H9 (cell line): ENCODE data around the gene NECAP2. TPM values are rescaled to one million over a fixed set of nuclear protein-coding genes. Genes with fewer than 3 reads are reported as not detected.

Source experiments
- DNase-seq: peaks from one replicate; pipeline ENCODE4 v3.0.0-alpha.2; 2017
- H2AFZ ChIP-seq: one replicate; pipeline ENCODE4 v1.6.1; 2013; ENCODE audit warnings: mild to moderate bottlenecking, low read length, control low read depth, moderate library complexity
- H2AK5ac ChIP-seq: 2 replicates; pipeline ENCODE4 v1.6.1; 2013; ENCODE audit warnings: low read length, control low read depth, mixed read lengths; ENCODE audit not compliant: insufficient read length
- H2BK120ac ChIP-seq: one replicate; pipeline ENCODE4 v1.6.1; 2013; ENCODE audit warnings: low read depth, mild to moderate bottlenecking, low read length, control low read depth, inconsistent platforms; ENCODE audit not compliant: poor library complexity, severe bottlenecking
- H2BK12ac ChIP-seq: 2 replicates; pipeline ENCODE4 v1.6.1; 2013; ENCODE audit warnings: low read length, control low read depth, mixed read lengths, low read depth; ENCODE audit not compliant: insufficient read length
- H2BK15ac ChIP-seq: 2 replicates; pipeline ENCODE4 v1.6.1; 2013; ENCODE audit warnings: low read depth, low read length, control low read depth
- H2BK20ac ChIP-seq: one replicate; pipeline ENCODE4 v1.6.1; 2013; ENCODE audit warnings: low read depth, mild to moderate bottlenecking, low read length, control low read depth, inconsistent platforms; ENCODE audit not compliant: poor library complexity, severe bottlenecking
- H2BK5ac ChIP-seq: 2 replicates; pipeline ENCODE4 v1.6.1; 2013; ENCODE audit warnings: low read length, control low read depth, mixed read lengths; ENCODE audit not compliant: insufficient read length
- H3K14ac ChIP-seq: 2 replicates; pipeline ENCODE4 v1.6.1; 2013; ENCODE audit warnings: low read length, control low read depth; ENCODE audit not compliant: insufficient read depth
- H3K18ac ChIP-seq: 2 replicates; pipeline ENCODE4 v1.6.1; 2013; ENCODE audit warnings: low read depth, mild to moderate bottlenecking, mixed read lengths, low read length, control low read depth; ENCODE audit not compliant: insufficient read length
- H3K23ac ChIP-seq: 2 replicates; pipeline ENCODE4 v1.6.1; 2013; ENCODE audit warnings: low read length, control low read depth, mixed read lengths, low read depth; ENCODE audit not compliant: insufficient read length
- H3K23me2 ChIP-seq: 2 replicates; pipeline ENCODE4 v1.6.1; 2013; ENCODE audit warnings: low read depth, mild to moderate bottlenecking, mixed read lengths, low read length, control low read depth; ENCODE audit not compliant: insufficient read length, poor library complexity, severe bottlenecking
- H3K27ac ChIP-seq: 2 replicates; pipeline ENCODE4 v1.5.1; 2013; ENCODE audit warnings: low read length, control low read depth, mixed read lengths, low read depth; ENCODE audit not compliant: insufficient read length
- H3K27me3 ChIP-seq: 2 replicates; pipeline ENCODE4 v1.6.1; 2013; ENCODE audit warnings: low read length, control low read depth, inconsistent platforms; ENCODE audit not compliant: insufficient read depth
- H3K4ac ChIP-seq: 2 replicates; pipeline ENCODE4 v1.6.1; 2013; ENCODE audit warnings: low read depth, mild to moderate bottlenecking, control low read depth, inconsistent platforms, low read length, moderate library complexity
- H3K4me1 ChIP-seq: 2 replicates; pipeline ENCODE4 v1.6.1; 2013; ENCODE audit warnings: low read length, control low read depth, inconsistent platforms; ENCODE audit not compliant: insufficient read depth
- H3K4me2 ChIP-seq: 2 replicates; pipeline ENCODE4 v1.6.1; 2013; ENCODE audit warnings: low read length, control low read depth, mixed read lengths; ENCODE audit not compliant: insufficient read length, insufficient read depth
- H3K56ac ChIP-seq: 2 replicates; pipeline ENCODE4 v1.6.1; 2013; ENCODE audit warnings: low read depth, mild to moderate bottlenecking, mixed read lengths, low read length, control low read depth; ENCODE audit not compliant: insufficient read length
- H3K79me1 ChIP-seq: 2 replicates; pipeline ENCODE4 v1.6.1; 2013; ENCODE audit warnings: low read depth, mild to moderate bottlenecking, moderate library complexity, low read length, control low read depth, inconsistent platforms; ENCODE audit not compliant: insufficient read depth, poor library complexity, severe bottlenecking
- H3K79me2 ChIP-seq: 2 replicates; pipeline ENCODE4 v1.6.1; 2013; ENCODE audit warnings: low read length, control low read depth, inconsistent platforms; ENCODE audit not compliant: insufficient read depth
- H3K9ac ChIP-seq: 2 replicates; pipeline ENCODE4 v1.6.1; 2013; ENCODE audit warnings: low read length, control low read depth, mixed read lengths; ENCODE audit not compliant: insufficient read length; ENCODE audit errors: extremely low read depth
- H3K9me3 ChIP-seq: one replicate; pipeline ENCODE4 v1.6.1; 2013; ENCODE audit warnings: low read depth, low read length, inconsistent platforms; ENCODE audit not compliant: control insufficient read depth
- H3T11ph ChIP-seq: one replicate; pipeline ENCODE4 v1.6.1; 2013; ENCODE audit warnings: mild to moderate bottlenecking, low read length, control low read depth, inconsistent platforms
- H4K20me1 ChIP-seq: one replicate; pipeline ENCODE4 v1.6.1; 2013; ENCODE audit not compliant: control insufficient read depth, insufficient read length, insufficient read depth
- H4K5ac ChIP-seq: 2 replicates; pipeline ENCODE4 v1.6.1; 2013; ENCODE audit warnings: low read depth, mild to moderate bottlenecking, mixed read lengths, low read length, control low read depth; ENCODE audit not compliant: insufficient read length
- H4K8ac ChIP-seq: replicated peaks from 2 replicates; pipeline ENCODE4 v1.6.1; 2013; ENCODE audit warnings: low read length, control low read depth, mixed read lengths, low read depth; ENCODE audit not compliant: insufficient read length
- H4K91ac ChIP-seq: 2 replicates; pipeline ENCODE4 v1.6.1; 2013; ENCODE audit warnings: low read depth, mild to moderate bottlenecking, moderate library complexity, mixed read lengths, low read length, control low read depth; ENCODE audit not compliant: insufficient read length
- H3K27ac Mint-ChIP-seq, 3 experiments: 2 replicates in 2 of 3; 3 replicates in 1 of 3; pipeline ENCODE4 v1.8.0; 2020 to 2021; ENCODE audit warnings: mixed read lengths in 3 of 3, mild to moderate bottlenecking in 1 of 3, moderate library complexity in 1 of 3
- H3K27me3 Mint-ChIP-seq: 2 replicates; pipeline ENCODE4 v1.8.0; 2021; ENCODE audit warnings: low read depth, mild to moderate bottlenecking, moderate library complexity, mixed read lengths
- H3K36me3 Mint-ChIP-seq, 3 experiments: 2 replicates in 2 of 3; 3 replicates in 1 of 3; pipeline ENCODE4 v1.8.0; 2020 to 2021; ENCODE audit warnings: low read depth in 3 of 3, mixed read lengths in 3 of 3; ENCODE audit not compliant: insufficient read depth in 1 of 3
- H3K4me1 Mint-ChIP-seq, 2 experiments: 2 replicates each; pipeline ENCODE4 v1.8.0; 2020; ENCODE audit warnings: mixed read lengths in 2 of 2
- H3K4me3 Mint-ChIP-seq, 2 experiments: 2 replicates in 1 of 2; 3 replicates in 1 of 2; pipeline ENCODE4 v1.8.0; 2020 to 2021; ENCODE audit warnings: mild to moderate bottlenecking in 2 of 2, mixed read lengths in 2 of 2, moderate library complexity in 1 of 2
- H3K9me3 Mint-ChIP-seq, 2 experiments: 2 replicates in 1 of 2; 3 replicates in 1 of 2; pipeline ENCODE4 v1.8.0; 2020; ENCODE audit warnings: mild to moderate bottlenecking in 2 of 2, mixed read lengths in 2 of 2, moderate library complexity in 1 of 2
- CTCF ChIP-seq: fragments of 200-600 bp; sonication (generic); conservative IDR thresholded peaks from 3 replicates; pipeline ENCODE4 v1.8.0; 2021; ENCODE audit warnings: antibody characterized with exemption, mild to moderate bottlenecking
- WGBS: extraction: QIAGEN DNeasy Blood & Tissue Kit; methylation state at CpG from one replicate; pipeline ENCODE4 v1.1.7; 2013; ENCODE audit warnings: missing lambda C conversion rate, low lambda C conversion rate, mixed read lengths; ENCODE audit not compliant: insufficient read length; ENCODE audit errors: extremely low coverage; 5-methylcytosine and 5-hydroxymethylcytosine counted together
- total RNA-seq: library from RNA; stranded (reverse); gene quantifications from 2 replicates; pipeline ENCODE4 v1.2.1, GENCODE V29; 2021

Gene NECAP2
- total RNA-seq, 1 experiment from 2014 or later, result 33.2 TPM

DNA sequence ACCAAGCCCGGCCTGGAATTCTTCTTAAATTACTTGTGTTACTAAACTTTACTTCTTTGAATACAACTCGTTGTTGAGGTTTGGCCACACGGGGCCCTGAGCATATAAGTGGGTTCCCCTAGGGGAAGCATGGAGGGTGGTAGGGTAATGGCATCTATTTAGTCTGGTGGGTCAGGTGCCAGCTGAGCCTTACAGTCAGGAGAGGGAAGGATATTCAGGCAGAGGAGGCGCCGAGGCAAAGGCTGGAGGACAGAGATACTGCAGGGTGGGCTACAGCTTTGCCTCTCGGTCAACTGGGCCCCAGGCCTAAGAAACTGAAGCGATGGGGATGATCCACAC lies 424 bp upstream of the NECAP2 start:
- Histone ChIP-seq H3K4ac (no peak overlapping the region), H4K91ac (no peak overlapping the region), H3K23me2 (peaks cover 6% of the 10 kb centered on the region), H3K27ac (no peak overlapping the region), H3K27me3 (no peaks in the 10 kb centered on the region), H2BK120ac (no peak overlapping the region), H4K20me1 (no peaks in the 10 kb centered on the region), H3K18ac (peak overlapping the region; percentile 22), H3K14ac (peak overlapping the region; percentile 44; the same call in 1 of the 2 replicates), H3K4me2 (peak overlapping the region; percentile 92), H2AFZ (no peak overlapping the region), H2BK20ac (no peak overlapping the region), H3K9ac (no peak overlapping the region), H2BK15ac (no peak overlapping the region), H2BK12ac (no peak overlapping the region), H4K5ac (no peak overlapping the region), H3T11ph (no peak overlapping the region), H3K9me3 (no peaks in the 10 kb centered on the region), H3K56ac (no peak overlapping the region), H4K8ac (no peak overlapping the region), H3K79me1 (no peaks in the 10 kb centered on the region), H3K79me2 (peaks cover 2% of the 10 kb centered on the region), H2AK5ac (no peak overlapping the region), H3K23ac (no peak overlapping the region), H3K4me1 (no peaks in the 10 kb centered on the region), H2BK5ac (no peak overlapping the region)
- DNase-seq, result no peak
- H3K4me3 Mint-ChIP-seq, result peak overlapping the region; percentile 89 to 96
- H3K36me3 Mint-ChIP-seq, result peaks cover 9 to 19% (median 16%) of the 10 kb centered on the region in 3 experiments; a peak in 5 of 7 replicates
- peaks cover 15% of the 10 kb centered on the region for H3K27me3 Mint-ChIP-seq
- no peaks in the 10 kb centered on the region for H3K9me3 Mint-ChIP-seq
- WGBS, result no CpG with 5 or more reads among the region's 7 CpGs
- H3K4me1 Mint-ChIP-seq, result peaks cover 5 to 10% of the 10 kb centered on the region in 2 experiments
- peak overlapping the region; percentile 9 to 96 (median 82); a peak in 5 of 7 replicates for H3K27ac Mint-ChIP-seq
- no peak for TF ChIP-seq CTCF
